ENCODE measurements around the gene SYT7.

GRCh38 chr11:61607920-61608599 is 27.2 kb upstream of the SYT7 start:
- TF ChIP-seq POLR2AphosphoS5 (IDR thresholded peaks at IDR 0.05; ENCODE audit: low read depth, low read length) (no peak), REST (IDR thresholded peaks at IDR 0.05; ENCODE audit: insufficient read depth in 1 of 2, low read depth in 2 of 2, low read length in 2 of 2) (no peak), TAF1 (IDR thresholded peaks at IDR 0.05; ENCODE audit: borderline replicate concordance, insufficient read depth, low read length) (no peak)

Data from PFSK-1 (cell line).